NCI-H2196 (cell line): Measurements from ENCODE around the gene CFAP99.

Source experiments
- DNase-seq: peaks from one replicate; lab custom pipeline; 2025; ENCODE audit not compliant: unreplicated experiment; lab: John Stamatoyannopoulos, UW

CFAP99 gene

DNA sequence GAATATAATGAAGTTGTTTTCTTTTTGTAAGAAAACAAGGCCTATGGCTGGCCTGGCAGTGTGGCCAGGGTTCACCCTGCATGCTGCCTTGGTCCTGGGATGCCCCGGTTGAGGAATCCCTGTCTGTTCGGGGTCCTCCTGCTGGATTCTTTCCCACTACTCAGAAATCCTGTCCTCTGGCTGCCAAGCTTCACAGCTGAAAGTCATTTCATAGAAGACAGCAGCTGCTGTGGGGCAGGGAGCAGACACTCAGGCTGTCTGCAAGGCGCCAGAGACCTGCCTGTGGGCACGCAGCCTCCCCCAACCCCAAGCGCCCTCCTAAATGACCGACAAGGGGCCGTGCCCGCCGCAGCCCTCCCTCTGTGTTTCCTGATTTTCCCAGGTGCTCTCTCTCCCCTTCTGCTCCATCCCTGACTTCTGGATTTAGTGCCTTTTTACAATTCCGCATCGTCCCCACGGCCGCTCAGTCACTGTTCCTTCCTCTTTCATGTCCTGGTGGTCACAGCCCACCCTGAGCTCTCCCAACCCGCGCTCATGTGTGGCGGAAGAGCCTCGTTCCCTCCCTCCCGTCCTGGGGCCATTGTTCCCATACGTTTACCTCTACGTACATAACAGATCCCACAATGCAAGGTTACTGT lies 27.9 kb upstream of the CFAP99 start:
- DNase-seq: no peak

DNA sequence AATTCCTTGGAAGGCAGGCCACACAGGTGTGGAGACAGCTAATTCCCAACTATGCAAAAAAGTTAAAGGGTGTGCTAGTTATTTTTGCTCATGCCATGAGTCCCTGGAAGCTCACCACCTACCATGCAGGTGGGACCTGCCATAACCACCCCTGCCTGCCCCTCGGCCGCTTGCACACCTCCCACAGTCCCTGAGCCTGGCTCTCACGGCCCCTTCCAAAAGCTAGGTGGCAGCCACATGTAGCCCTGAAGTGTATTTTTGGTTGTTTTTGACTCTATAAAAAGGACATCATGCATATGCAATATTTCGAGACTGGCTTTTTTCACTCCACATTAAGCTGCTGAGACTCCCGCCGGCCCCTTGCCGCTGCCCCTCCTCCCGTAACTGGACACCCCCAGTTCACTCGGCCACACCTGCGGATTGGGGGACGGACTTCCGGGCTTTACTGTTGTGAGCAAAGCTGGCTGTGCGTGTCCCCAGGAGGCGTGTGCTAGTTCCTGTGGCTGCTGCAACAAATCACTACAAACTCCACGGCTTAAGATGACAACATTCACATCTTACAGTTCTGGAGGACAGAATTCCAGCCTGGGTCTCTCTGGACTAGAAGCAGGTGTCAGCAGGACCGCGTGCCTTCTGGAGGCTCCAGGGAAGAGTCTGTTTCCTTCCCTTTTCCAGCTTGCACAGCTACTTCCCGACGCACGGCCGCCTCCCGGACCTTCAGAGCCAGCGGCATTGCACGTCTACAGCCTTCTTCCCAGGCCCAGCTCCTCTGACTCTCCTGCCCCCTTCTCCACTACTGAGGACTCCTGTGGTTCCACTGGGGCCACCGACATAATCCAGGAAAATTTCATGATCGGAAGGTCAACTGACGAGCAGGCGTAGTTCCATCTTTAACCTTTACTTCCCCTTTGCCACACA lies 25.1 kb upstream of the CFAP99 start:
- no peak for DNase-seq

DNA sequence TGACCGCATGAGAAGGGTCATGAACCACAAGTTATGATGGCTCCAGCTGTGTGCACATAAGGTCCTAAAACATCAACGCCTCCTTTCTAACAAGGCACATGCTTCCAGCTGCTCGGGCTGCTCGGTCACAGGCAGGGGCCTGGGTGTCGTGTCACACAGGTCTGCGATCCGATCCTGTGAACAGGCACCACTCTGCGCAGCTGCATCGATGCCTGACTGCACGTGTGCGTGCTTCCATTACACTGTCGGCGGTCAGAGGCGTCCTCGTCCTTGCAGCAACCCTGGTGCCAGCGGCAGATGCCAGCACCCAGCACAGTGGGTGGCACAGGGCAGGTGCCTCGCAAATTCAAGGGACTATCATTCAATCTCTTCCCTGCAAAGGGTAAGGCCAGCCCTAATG lies 24.2 kb upstream of the CFAP99 start:
- no peak for DNase-seq

DNA sequence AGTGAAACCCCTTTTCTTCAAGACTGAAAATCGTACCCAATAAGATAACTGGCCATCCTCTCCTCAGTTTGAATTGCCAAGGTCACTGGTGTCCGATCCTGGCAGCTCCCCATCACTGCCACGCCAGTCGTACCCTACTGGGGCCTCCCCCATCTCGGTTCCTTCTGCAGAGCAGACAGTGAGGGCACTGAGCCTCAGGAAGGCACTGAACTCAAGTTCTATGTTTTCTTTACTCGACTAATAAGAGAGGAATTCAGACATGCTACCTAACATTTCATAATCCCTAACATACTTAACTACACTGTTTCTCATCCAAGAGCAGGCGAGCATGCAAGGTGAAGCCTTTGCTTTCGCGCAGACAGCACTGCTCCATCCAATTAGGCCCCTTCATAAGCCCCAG lies 23.7 kb upstream of the CFAP99 start:
- no peak for DNase-seq

DNA sequence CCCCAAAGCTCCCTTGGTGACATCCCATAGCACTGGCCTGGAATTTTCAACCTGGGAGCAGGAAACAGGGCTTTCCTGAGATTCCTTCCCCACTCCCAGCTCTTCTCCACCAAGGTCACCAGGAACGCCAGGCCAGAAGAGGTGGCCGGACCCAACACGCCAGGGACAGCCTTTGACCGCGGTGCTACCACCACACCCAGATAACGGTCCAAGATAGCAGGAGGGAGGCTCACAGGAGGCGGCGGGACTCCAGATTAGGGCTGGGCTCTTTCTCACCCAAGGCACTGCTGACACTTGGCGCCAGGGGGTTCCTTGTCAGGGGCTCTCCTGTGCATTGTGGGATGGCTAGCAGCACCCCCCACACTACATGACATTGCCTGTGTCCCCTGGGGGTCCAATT lies 23.2 kb upstream of the CFAP99 start:
- no peak for DNase-seq

DNA sequence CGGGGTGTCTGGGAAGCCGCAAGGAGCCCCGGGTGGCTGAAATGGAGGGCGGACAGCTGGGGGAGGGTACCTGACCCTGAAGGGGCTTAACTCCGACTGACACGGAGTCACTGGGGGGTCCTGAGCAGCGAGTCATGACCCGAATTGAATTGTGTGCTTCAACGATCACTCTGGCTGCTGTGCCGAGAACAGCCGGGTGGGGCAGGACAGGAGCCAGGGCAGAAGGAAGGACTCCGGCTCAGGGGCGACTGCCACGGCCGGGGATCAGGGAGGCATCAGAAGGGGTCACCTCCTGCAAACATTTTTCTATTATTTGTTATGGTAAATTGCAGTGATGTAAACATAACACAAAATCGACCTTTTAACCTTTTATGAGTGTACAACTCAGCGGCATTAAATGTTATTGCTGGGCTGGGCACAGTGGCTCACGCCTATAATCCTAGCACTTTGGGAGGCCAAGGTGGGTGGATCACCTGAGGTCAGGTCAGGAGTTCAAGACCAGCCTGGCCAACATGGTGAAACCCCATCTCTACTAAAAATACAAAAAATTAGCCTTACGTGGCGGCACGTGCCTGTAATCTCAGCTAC lies 21.9 kb upstream of the CFAP99 start:
- no peak for DNase-seq

DNA sequence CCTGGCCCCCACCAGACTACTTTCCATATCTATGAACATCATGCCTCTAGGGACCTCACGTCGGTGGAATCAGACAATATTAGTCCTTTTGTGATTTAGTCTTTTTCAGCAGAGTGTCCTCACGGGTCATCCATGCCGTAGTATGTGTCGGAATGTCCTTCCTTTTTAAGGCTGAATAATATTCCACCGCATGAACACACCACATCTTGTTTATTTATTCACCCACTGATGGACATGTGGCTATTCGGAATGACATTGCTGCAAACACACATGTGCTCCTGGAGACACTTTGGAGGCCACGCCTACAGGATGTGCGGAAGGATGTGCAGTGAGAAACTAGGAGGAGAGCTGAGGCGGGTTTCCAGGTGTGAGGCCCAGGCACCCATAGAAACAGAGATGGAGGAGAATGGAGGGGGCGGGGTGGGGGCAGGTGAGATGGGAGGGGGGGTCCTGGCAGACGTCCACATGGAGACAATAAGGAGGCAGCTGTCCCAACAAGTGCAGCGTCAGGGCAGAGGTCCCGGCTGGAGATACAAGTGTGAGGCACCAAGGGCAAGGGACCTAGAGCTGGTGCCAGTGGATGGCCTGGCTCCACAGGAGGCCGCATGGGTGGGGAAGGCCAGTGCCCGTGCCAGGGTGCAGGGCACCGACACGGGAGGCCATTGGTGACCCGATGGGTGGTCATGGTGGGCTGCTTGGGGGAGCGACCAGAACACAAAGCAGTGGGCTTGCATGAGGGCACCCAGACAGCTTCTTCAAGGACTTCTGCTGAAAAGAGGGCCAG lies 21.0 kb upstream of the CFAP99 start:
- no peak for DNase-seq

DNA sequence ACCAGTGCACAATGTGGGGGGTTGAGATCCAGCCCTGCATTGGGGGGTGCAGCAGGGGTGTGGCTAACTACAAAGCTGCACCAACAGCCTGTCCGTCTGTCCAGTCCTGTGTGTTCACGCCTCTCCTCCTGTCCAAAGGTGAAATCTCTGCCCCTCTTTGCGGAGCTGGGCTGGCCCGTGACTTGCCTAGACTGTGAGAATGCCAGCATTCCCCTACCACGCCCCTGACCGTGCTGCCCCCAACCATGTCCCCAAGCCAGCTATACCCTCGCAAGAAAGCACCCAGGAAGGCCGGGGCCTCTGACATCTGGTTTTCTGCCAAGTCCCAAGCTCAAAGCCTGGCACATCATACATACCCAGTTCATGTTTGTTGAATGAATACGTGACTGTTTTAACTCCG lies 19.5 kb upstream of the CFAP99 start:
- DNase-seq: no peak

DNA sequence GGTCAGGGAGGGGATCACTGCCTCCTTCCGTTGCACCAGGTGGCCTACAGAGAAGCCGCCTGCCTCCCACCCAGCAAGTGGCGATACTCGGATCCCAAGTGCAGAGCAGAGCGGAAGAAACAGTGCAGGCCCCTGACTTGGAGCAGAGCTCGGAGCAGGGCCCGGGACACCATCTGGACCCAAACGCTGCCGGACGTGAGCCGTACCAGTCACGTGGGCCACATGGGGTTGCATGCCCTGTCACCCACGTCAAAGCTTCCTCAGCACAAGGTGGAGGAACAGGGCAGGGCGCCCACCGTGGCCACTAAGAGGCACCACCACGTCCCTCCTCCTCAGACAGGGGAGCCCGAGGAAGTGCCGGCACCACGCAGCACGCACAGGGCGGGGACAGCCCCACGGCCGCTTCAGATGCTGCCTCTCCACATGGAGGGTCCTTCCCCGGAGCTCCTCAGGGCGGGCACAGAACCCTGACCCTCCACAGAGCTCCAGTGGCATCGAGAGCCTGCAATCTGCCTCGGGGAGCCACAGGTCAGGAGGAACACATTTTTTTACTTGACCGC lies 19.0 kb upstream of the CFAP99 start:
- no peak for DNase-seq

DNA sequence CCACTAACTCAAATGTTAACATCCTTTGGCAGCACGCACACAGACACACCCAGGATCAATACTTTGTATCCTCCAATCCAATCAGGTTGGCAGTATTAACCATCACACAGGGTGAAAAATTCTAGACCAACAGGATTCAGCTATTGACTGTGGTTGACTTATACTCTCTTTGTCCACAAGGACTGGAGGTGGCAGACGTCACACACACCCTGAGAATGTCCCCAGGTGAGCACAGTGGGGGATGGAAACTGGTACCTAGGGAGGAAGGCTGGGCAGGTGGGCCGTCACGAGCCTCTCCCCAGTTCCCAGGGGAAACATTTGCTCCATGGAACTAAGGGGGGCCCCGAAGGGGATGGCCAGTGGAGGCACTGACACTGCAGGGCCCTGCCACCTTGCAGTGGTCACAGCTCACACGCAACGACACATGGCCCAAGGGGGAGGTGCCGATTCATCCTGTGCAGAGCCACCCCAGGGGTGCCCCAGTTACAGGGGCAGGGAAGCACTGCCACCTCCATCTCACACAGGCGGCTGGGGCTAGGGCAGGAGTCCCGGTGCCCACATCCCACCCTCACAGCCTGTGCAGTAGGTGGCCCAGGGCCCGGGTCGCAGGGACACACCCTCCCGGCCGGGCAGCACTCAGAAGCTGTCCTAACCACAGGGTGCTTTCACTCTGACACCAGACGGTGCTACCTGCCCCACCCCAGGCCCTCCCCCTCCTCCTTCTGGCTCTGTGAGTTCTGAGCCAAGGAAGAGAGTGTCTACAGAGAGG lies 17.7 kb upstream of the CFAP99 start:
- DNase-seq: no peak

DNA sequence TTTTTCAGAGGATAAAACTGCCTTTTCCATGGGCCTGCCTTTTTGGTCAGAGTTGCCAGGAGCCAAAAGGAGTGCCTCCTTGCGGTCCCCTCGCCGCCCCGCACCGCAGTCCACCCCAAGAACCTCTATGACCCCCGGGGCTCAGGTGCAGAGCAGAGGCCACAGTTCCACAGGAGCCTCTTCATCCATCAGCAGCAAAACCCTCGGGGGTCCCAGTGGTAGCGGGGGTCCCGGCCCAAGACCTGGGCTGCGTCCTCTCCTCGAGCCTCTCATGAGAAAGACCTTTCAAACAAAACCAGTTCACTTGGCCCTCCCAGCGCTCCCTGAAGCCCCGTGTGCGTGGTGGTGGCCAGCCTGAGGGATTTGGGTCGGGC lies 17.2 kb upstream of the CFAP99 start:
- no peak for DNase-seq

DNA sequence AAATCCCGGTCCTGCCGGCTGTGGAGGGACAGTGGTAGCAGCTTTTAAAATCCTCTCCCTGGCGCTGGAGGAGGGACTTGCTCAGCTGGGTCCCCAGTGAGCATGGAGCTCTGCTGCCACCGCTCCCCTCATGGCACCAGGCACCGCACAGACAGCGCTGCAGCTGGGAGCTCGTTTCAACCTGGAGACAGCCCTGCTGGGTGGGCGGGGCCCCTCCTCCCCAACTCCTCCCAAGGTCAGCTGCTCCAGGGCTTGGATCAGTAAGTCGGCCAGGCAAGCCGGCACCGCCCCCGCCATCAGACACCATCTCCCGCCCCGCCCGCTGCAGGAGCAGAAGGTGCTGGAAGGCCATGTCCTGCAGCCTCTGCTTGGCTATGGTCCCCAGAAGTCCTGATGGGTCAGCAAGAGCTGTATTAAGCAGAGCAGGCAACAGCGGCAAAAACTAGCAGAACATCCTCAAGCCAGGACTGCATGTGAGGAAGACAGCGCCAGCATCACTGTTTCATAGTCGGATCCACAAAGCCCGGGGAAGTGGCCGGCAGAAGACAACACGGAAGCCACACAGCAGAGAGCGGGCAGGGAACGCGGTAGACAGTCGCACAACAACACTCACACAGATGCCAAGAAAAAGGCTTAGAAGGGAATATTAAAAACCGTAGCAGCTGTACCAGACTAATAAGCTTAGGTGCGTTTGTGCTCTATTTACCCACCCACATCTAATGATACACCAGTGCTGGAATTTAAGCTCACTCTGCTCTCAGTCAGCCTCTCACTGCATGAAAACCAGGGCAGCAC lies 16.5 kb upstream of the CFAP99 start:
- peak; percentile 69 for DNase-seq

DNA sequence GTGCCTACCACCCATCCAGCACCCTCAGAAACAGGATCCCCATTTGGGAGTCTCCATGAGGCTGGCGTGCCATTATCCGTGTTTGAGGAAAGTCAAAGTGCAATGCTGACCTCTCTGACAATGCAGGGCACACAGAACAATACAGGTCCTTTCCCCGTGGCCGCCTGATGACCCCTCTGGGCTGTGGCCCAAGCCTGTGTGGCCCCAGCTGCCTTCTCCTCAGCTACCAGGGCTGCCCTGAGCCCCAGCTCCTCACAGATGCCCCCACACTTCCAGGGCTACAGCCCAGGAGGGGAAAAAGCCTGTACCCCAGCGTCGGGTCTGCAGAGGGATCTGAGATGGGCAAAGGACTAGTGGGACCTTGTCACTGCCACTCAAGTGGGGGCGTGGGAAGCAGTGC lies 15.8 kb upstream of the CFAP99 start:
- DNase-seq: no peak

DNA sequence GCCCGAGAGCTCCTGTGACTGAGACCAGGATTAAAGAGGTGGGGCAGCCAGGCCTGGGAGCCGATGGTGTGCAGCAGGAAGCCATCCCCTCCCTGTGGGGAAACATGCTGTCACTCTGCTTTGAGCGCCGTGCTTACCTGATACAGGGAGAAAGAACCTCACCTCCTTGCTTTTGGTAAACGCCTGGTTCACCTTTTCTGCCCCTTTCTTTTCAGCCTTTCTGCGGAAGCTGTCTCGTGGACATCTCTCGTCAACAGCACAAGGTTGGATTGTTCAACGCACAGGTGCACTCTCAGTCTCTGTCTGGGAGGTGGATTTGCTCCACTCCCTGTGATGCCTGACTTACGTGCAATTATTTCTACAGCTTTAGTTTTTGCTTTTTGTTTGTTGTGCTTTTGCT lies 12.3 kb upstream of the CFAP99 start:
- DNase-seq: no peak

DNA sequence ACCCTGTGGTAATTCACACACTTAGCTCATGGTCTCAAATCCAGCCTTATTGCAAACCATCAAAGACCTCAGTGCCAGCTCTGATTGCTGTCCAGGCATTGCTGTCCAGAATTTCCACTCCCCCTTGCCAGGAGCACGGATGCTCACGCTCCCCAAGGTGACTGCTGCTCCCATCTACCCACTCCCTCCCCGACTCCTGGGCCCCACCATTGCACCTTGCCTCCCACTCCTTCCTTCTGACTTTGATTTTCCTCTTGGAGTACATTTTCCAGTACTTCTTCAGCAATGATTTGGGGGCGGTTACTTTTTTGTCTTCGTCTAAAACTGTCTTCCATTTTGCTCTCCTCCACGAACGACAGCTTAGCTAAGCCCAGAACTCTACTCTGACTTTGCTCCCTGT lies 11.8 kb upstream of the CFAP99 start:
- no peak for DNase-seq

DNA sequence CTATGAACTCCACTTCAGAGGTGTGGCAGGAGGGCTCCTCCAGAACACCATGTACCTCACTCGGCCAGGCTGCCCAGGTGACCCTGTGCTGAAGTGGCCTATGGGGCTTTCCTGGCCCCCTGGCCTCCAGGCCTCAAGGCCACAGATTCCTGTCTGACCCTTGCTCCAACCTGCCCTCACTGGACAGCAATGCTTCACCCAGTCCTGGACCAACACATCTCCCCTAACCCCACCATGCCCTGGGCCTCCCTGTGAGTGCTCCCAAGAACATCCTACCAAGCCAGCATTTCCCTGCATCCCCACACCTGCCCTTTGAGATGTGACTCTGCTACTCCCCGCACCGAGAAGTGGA lies 10.8 kb upstream of the CFAP99 start:
- no peak for DNase-seq

DNA sequence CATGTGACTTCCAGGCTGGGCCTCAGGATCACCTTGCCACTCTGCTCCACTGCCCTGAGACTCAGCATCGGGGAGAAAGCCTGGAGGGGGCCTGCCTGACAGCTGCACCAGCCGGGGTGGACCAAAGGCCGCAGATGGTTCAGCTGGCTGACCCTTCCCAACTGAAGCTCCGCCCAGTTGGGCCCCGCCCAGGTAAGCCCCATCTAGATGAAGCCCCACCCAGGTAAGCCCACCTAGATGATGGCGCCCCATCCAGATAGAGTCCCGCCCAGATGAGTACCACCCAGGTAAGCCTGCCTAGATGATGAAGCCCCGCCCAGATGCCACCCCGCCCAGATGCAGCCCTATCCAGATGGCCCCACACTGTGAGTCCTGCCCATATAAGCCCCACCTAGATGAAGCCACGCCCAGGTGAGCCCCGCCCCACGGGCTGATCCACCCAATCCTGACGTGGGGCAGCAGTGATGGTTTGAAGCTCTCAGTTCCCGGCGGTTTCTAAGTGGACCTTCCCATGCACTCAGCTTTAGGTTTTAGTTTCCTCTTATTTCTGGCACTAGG lies 10.3 kb upstream of the CFAP99 start:
- DNase-seq: no peak

DNA sequence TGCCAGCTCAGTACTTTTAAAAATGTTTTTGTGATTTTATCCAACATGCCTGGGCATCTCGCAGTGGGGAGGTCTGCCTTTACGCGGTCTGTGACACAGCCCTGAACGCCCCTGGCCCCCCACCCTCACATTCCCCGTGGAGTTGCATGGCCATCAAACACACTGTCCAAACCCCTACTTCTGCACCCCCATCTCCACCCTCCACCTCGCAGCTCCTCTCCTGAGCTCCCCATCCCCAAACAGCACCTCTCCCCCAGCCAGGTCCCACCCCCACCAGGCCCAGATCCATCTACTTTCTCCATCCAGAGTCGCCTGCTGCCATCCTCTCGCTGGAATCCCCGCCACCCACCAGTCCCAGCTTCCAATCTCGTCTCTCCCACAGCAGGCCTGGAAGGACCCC lies 9.8 kb upstream of the CFAP99 start:
- no peak for DNase-seq

DNA sequence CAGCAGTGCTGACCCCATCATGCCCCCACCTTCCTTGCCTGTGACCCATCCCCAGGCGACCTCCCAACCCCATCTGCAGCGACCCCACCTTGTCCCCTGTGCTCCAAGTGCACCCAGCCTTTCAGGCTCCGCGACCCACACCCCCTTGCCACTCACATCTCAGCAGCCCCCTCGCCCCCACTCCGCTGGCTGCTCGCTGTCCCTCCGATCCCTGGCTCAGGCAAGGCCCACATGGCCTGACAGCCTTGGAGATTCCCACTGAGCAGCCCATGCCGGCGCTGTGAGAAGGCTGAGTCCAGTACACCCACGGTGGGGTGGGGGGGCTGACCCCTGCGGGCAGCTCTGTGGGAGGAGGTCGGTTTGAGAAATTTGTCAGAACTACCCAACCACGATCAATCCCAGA lies 9.4 kb upstream of the CFAP99 start:
- no peak for DNase-seq
